CD1c-positive myeloid dendritic cell (primary cell): ENCODE measurements around the gene ITPKB.
A peak's percentile ranks its signal among the peaks of the same experiment; 100 is the strongest.
"Not testable (repeated sequence)": the region's sequence is repeated elsewhere in the genome, so short reads cannot be mapped to it uniquely, and the experiment has no call there.

Experiments used
- DNase-seq: peaks from one replicate; pipeline ENCODE4 v3.0.0-alpha.2; 2016; ENCODE audit errors: extremely low spot score

The ITPKB gene

GRCh38 chr1:226651041-226651731 lies 87.9 kb downstream of the ITPKB start:
- no peak for DNase-seq

- DNase-seq, result no peak
These were observed 88.7 kb downstream of the ITPKB start for GRCh38 chr1:226650236-226650841.

GRCh38 chr1:226649780-226650179 lies 89.3 kb downstream of the ITPKB start:
- DNase-seq, result no peak

GRCh38 chr1:226649244-226649643 lies 89.8 kb downstream of the ITPKB start:
- DNase-seq, result no peak

- DNase-seq, result no peak
These were observed 90.7 kb downstream of the ITPKB start for GRCh38 chr1:226648421-226648820.

GRCh38 chr1:226647719-226648118 lies 91.4 kb downstream of the ITPKB start:
- no peak for DNase-seq

GRCh38 chr1:226646870-226647449 lies 92.1 kb downstream of the ITPKB start:
- DNase-seq, result no peak

- DNase-seq, result no peak
These were observed 92.8 kb downstream of the ITPKB start for GRCh38 chr1:226646026-226646869.

GRCh38 chr1:226645279-226645976 lies 93.7 kb downstream of the ITPKB start:
- no peak for DNase-seq

GRCh38 chr1:226644541-226645176 lies 94.4 kb downstream of the ITPKB start:
- peak; percentile 37 for DNase-seq

GRCh38 chr1:226643611-226644540 lies 95.2 kb downstream of the ITPKB start:
- DNase-seq, result peak; percentile 86

GRCh38 chr1:226643177-226643576 lies 95.9 kb downstream of the ITPKB start:
- DNase-seq, result peak; percentile 92

- no peak for DNase-seq
These were observed 96.7 kb downstream of the ITPKB start for GRCh38 chr1:226642421-226642820.

- DNase-seq, result no peak
These were observed 97.3 kb downstream of the ITPKB start for GRCh38 chr1:226641671-226642231.

- no peak for DNase-seq
These were observed 98.6 kb downstream of the ITPKB start for GRCh38 chr1:226640321-226641136.

- no peak for DNase-seq
These were observed 99.4 kb downstream of the ITPKB start for GRCh38 chr1:226639631-226640061.

GRCh38 chr1:226639206-226639605 lies 99.9 kb downstream of the ITPKB start:
- DNase-seq, result not testable (repeated sequence)

- DNase-seq, result no peak
These were observed 100.5 kb downstream of the ITPKB start for GRCh38 chr1:226638608-226639007.
